ENCODE measurements around the gene PRKAG2. TPM values are rescaled to one million over a fixed set of nuclear protein-coding genes. Genes with fewer than 3 reads are reported as not detected.

PRKAG2 gene
- polyA plus RNA-seq, 3 donors = 29.2 to 59.8 (median 30.9) TPM

GRCh38 chr7:151689196-151689971 lies 187.5 kb downstream of the PRKAG2 start:
- H3K9me3 ChIP-seq (replicated peaks in 1 of 2; ENCODE audit: control insufficient read depth in 1 of 2, insufficient read depth in 1 of 2, low read length in 2 of 2) = no peaks in the 10 kb centered on the region
- Mint-ChIP-seq H3K27me3 (ENCODE audit: low read depth in 3 of 3) (peaks cover 0 to 1% (median 0%) of the 10 kb centered on the region in 3 donors), H3K36me3 (peaks cover 22 to 33% of the 10 kb centered on the region in 2 donors), H3K9me3 (peaks cover 0 to 1% (median 0%) of the 10 kb centered on the region in 7 donors), H3K4me3 (no peak overlapping the region), H3K4me1 (peaks cover 17% of the 10 kb centered on the region), H3K27ac (peak overlapping the region in 1 of 7 donors; percentile 40)
- TF ChIP-seq CTCF (IDR thresholded peaks at IDR 0.05) = no peak
- no peak for DNase-seq
- peaks cover 9 to 11% of the 10 kb centered on the region in 2 donors for H3K4me1 ChIP-seq (ENCODE audit: control insufficient read depth in 1 of 2, insufficient read depth in 2 of 2, low read length in 2 of 2)
- no peak overlapping the region for H3K9ac ChIP-seq (ENCODE audit: insufficient read depth, low read length, poor library complexity, severe bottlenecking)
- H3K27ac ChIP-seq (ENCODE audit: low read depth in 1 of 2, low read length in 2 of 2) = no peak overlapping the region
- intact Hi-C loops (cut with micrococcal nuclease) = no loop called here
- H3K79me2 ChIP-seq (ENCODE audit: insufficient read depth, low read length) = no peaks in the 10 kb centered on the region
- H2AFZ ChIP-seq (ENCODE audit: insufficient read depth, low read depth, low read length, poor library complexity, severe bottlenecking) = no peak overlapping the region
- no peaks in the 10 kb centered on the region for H3K27me3 ChIP-seq (ENCODE audit: control insufficient read depth in 2 of 2, insufficient read depth in 2 of 2, low read length in 2 of 2)
- no peak overlapping the region for H3K4me2 ChIP-seq (replicated peaks; ENCODE audit: extremely low read depth, low read length, poor library complexity, severe bottlenecking)
- 92% methylated on average over 17 of the region's 22 CpGs for WGBS (ENCODE audit: insufficient coverage)
- H3K4me3 ChIP-seq (replicated peaks in 1 of 3; ENCODE audit: low read depth in 2 of 3, low read length in 3 of 3) = no peak overlapping the region
- H3K36me3 ChIP-seq (replicated peaks in 1 of 2; ENCODE audit: control insufficient read depth in 1 of 2, insufficient read depth in 2 of 2, low read length in 2 of 2) = peaks cover 2 to 37% of the 10 kb centered on the region in 2 donors
- H4K20me1 ChIP-seq (ENCODE audit: insufficient read depth, low read length) = peaks cover 100% of the 10 kb centered on the region

GRCh38 chr7:151688236-151688780 lies 188.6 kb downstream of the PRKAG2 start:
- intact Hi-C loops (cut with micrococcal nuclease) = no loop called here
- no peak overlapping the region for H2AFZ ChIP-seq (ENCODE audit: insufficient read depth, low read depth, low read length, poor library complexity, severe bottlenecking)
- peak overlapping the region in 2 of 7 donors; percentile 37 to 38 for H3K27ac Mint-ChIP-seq
- H3K79me2 ChIP-seq (ENCODE audit: insufficient read depth, low read length) = no peaks in the 10 kb centered on the region
- H4K20me1 ChIP-seq (ENCODE audit: insufficient read depth, low read length) = peaks cover 100% of the 10 kb centered on the region
- no peak overlapping the region for H3K4me3 Mint-ChIP-seq
- peaks cover 0 to 1% (median 0%) of the 10 kb centered on the region in 7 donors for H3K9me3 Mint-ChIP-seq
- H3K4me2 ChIP-seq (replicated peaks; ENCODE audit: extremely low read depth, low read length, poor library complexity, severe bottlenecking) = no peak overlapping the region
- H3K4me1 Mint-ChIP-seq = peaks cover 16% of the 10 kb centered on the region
- H3K9me3 ChIP-seq (replicated peaks in 1 of 2; ENCODE audit: control insufficient read depth in 1 of 2, insufficient read depth in 1 of 2, low read length in 2 of 2) = no peaks in the 10 kb centered on the region
- 98% methylated on average over 15 of the region's 19 CpGs for WGBS (ENCODE audit: insufficient coverage)
- H3K4me3 ChIP-seq (replicated peaks in 1 of 3; ENCODE audit: low read depth in 2 of 3, low read length in 3 of 3) = no peak overlapping the region
- peaks cover 22 to 33% of the 10 kb centered on the region in 2 donors for H3K36me3 Mint-ChIP-seq
- no peak for DNase-seq
- no peaks in the 10 kb centered on the region for H3K27me3 ChIP-seq (ENCODE audit: control insufficient read depth in 2 of 2, insufficient read depth in 2 of 2, low read length in 2 of 2)
- no peak overlapping the region for H3K9ac ChIP-seq (ENCODE audit: insufficient read depth, low read length, poor library complexity, severe bottlenecking)
- TF ChIP-seq CTCF (IDR thresholded peaks at IDR 0.05) = no peak
- H3K27ac ChIP-seq (ENCODE audit: low read depth in 1 of 2, low read length in 2 of 2) = no peak overlapping the region
- H3K27me3 Mint-ChIP-seq (ENCODE audit: low read depth in 3 of 3) = peaks cover 0 to 1% (median 0%) of the 10 kb centered on the region in 3 donors
- peaks cover 9 to 11% of the 10 kb centered on the region in 2 donors for H3K4me1 ChIP-seq (ENCODE audit: control insufficient read depth in 1 of 2, insufficient read depth in 2 of 2, low read length in 2 of 2)
- peaks cover 2 to 43% of the 10 kb centered on the region in 2 donors for H3K36me3 ChIP-seq (replicated peaks in 1 of 2; ENCODE audit: control insufficient read depth in 1 of 2, insufficient read depth in 2 of 2, low read length in 2 of 2)
